Liver (tissue), 3 donors: ENCODE measurements around the gene APP.

Experiments
- ATF3 ChIP-seq: IDR thresholded peaks from 2 replicates; pipeline ENCODE4 v1.6.1; 2016; ENCODE audit warnings: antibody characterized with exemption
- CTCF ChIP-seq: fragments of 150-350 bp; IDR thresholded peaks from 2 replicates; pipeline ENCODE4 v1.5.1; 2017; ENCODE audit warnings: improper control_type of control experiment, low read depth, low read length; ENCODE audit not compliant: missing input control
- EGR1 ChIP-seq, 2 donors: IDR thresholded peaks; 2 replicates each; pipeline ENCODE4 v1.6.1; 2016 to 2018; ENCODE audit warnings: antibody characterized with exemption in 2 of 2, low read depth in 2 of 2
- GABPA ChIP-seq, 2 donors: IDR thresholded peaks in 1 of 2; conservative IDR thresholded peaks in 1 of 2; 2 replicates each; pipeline ENCODE4 v1.6.1; 2016; ENCODE audit warnings: antibody characterized with exemption in 2 of 2, mild to moderate bottlenecking in 1 of 2, moderate library complexity in 1 of 2
- HNF4A ChIP-seq, 2 donors: conservative IDR thresholded peaks; 2 replicates each; pipeline ENCODE4 v1.6.1; 2016; ENCODE audit warnings: antibody characterized with exemption in 2 of 2, mild to moderate bottlenecking in 2 of 2
- JUND ChIP-seq, 2 donors: IDR thresholded peaks; 2 replicates each; pipeline ENCODE4 v1.6.1; 2016; ENCODE audit warnings: antibody characterized with exemption in 2 of 2
- MAX ChIP-seq: IDR thresholded peaks from 2 replicates; pipeline ENCODE4 v1.6.1; 2016; ENCODE audit warnings: antibody characterized with exemption
- RAD21 ChIP-seq, 2 donors: IDR thresholded peaks; 2 replicates each; pipeline ENCODE4 v1.6.1; 2016; ENCODE audit warnings: antibody characterized with exemption in 2 of 2, mild to moderate bottlenecking in 2 of 2
- RXRA ChIP-seq, 2 donors: IDR thresholded peaks; 2 replicates each; pipeline ENCODE4 v1.6.1; 2017 to 2018; ENCODE audit warnings: antibody characterized with exemption in 2 of 2, mild to moderate bottlenecking in 1 of 2
- TAF1 ChIP-seq: conservative IDR thresholded peaks from 2 replicates; pipeline ENCODE4 v1.6.1; 2016; ENCODE audit warnings: antibody characterized with exemption, mild to moderate bottlenecking
- YY1 ChIP-seq: IDR thresholded peaks from 2 replicates; pipeline ENCODE4 v1.6.1; 2016; ENCODE audit warnings: antibody characterized with exemption, mild to moderate bottlenecking
- ZBTB33 ChIP-seq: IDR thresholded peaks from 2 replicates; pipeline ENCODE4 v1.6.1; 2016; ENCODE audit warnings: antibody characterized with exemption
- donor health status: healthy.
- donor health status: healthy.

- TF ChIP-seq CTCF (no peak), JUND (IDR thresholded peaks at IDR 0.05) (no peak), HNF4A (conservative IDR thresholded peaks at IDR 0.05) (no peak), RAD21 (IDR thresholded peaks at IDR 0.05) (no peak), TAF1 (no peak), EGR1 (IDR thresholded peaks at IDR 0.05; ENCODE audit: low read depth in 2 of 2) (no peak), GABPA (IDR thresholded peaks at IDR 0.05 in 1 of 2, conservative IDR thresholded peaks at IDR 0.05 in 1 of 2) (no peak), MAX (no peak), ATF3 (no peak), ZBTB33 (no peak), RXRA (IDR thresholded peaks at IDR 0.05) (no peak), YY1 (no peak)
Measured at GRCh38 chr21:25891596-25891995, 279.0 kb downstream of the APP start.
